HG03575 (cell line): ENCODE results near the gene SMARCD1.
"Not testable (repeated sequence)": the region's sequence is repeated elsewhere in the genome, so short reads cannot be mapped to it uniquely, and the experiment has no call there.

Source experiments
- ATAC-seq: cut with Tn5 transposase; IDR thresholded peaks from one replicate; pipeline ENCODE4 v1.9.1; 2021; ENCODE audit not compliant: unreplicated experiment, insufficient number of reproducible peaks, low FRiP score; ENCODE audit errors: extremely low read depth

Gene SMARCD1

DNA sequence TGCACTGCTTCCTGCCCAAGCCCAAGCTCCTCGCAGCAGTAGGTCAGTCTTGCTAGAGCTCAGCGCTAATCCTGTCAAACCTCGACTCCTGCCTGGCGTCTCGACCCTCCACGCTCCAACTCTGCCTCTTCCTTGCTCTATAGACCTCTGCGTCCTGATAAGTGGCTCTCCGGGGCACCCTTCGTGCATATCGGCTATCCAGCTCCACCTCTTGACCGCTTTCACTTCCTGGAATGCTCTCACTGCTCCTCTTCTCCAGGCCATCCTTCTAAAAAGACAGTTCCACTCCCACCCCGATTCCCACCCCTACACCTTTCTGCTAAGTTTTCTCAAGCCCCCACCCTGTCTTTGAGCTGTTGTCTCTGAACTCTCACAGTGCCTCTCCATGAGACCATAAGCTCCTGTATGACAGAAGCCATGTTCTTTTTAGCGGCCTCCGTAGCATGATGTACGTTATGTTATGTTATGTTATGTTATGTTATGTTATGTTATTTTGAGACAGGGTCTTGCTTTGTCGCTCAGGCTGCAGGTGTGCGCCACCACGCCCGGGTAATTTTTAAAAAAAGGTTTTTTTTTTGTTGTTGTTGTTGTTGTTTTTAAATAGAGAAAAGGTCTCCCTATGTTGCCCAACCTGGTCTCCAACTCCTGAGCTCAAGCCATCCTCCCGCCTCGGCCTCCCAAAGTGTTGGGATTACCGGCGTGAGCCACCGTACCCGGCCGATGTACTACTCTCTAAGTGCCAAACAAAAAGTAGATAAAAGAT lies 27.5 kb downstream of the SMARCD1 start:
- no peak for ATAC-seq

DNA sequence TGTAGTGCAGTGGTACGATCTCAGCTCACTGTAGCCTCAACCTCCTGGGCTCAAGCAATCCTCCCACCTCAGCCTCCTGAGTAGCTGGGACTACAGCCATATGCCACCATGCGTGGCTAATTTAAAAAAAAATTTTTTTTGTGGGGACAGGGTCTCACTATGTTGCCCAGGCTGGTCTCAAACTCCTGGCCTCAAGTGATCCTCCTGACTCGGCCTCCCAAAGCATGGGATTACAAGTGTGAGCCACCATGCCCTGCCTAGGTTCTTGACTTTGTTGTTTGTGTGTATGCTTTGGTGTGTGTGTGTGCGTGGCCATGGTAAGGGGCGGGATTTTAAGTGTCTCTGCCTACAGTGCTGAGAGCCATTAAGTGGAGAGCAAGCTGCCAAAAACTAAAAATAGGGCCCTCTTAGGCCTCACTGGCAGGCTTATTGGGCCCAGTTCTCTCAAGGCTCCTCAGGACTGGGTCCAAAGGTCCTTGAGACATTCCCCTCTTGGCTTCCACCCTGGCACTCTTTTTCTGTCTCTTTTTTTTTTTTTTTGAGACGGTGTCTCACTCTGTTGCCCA lies 32.0 kb downstream of the SMARCD1 start:
- ATAC-seq, result no peak

DNA sequence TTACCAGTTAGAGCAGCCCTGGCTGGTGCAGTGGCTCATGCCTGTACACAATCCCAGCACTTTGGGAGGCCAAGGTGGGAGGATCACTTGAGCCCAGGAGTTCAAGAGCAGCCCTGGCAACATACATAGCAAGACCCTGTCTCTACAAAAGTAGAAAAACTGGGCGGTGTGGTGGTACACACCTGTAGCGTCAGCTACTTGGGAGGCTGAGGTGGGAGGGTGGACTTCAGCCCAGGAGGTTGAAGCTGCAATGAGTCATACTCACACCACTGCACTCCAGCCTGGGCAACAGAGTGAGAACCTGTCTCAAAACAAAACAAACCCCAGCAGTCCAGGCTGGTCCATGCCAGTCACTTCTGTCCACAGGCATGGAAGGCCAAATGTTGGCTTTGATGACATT lies 34.2 kb downstream of the SMARCD1 start:
- no peak for ATAC-seq

DNA sequence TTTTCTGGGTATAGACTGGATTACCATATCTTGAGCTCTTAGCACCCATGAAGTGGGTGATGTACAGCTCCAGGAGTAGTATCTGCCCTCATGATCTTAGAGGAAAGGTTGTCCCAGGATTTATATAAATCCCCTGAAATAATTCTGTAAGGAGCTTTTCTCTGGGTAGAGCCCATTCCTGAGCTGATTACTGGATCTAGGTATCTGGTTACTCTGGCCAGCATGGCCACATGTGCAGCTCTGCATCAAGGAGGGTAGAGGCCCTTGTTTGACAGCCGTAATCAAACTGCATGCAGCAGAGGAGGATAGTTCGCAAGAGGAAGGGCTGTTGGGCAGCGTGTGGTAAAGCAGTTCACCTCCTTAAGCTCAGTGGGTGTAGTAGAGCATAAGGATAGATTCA lies 35.4 kb downstream of the SMARCD1 start:
- no peak for ATAC-seq

DNA sequence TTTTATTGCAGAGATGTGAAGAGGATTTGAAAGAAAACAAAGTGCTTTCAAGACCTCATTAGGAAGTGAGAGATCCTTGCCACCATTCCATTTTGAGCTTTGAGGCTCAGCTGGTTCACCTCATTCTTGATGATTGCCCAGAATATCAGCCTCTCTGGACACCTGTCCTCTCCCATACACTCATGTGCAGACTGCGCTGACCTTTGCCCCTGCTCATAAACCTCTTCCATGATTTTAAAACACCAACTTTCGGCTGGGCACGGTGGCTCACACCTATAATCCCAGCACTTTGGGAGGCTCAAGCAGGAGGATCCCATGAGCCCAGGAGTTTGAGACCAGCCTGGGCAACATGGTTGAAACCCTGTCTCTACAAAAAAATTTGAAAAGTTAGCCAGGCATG lies 35.8 kb downstream of the SMARCD1 start:
- no peak for ATAC-seq

DNA sequence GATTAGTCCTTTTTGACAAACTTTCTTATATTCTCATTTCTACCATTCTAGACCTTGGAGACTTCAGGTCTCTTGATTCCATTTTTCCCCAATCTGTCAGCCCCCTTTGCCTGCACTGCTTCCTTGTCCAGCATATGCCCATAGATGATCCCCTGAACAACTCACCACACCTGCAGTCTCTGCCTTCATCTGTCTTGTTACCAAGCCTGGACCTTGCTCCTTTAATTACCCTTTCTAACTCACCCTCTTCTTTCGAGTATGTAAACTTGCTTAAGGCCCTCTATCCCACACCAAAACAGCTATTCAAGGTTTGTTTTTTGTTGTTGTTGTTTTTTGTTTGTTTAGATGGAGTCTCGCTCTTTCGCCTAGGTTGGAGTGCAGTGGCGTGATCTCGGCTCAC lies 36.5 kb downstream of the SMARCD1 start:
- no peak for ATAC-seq

DNA sequence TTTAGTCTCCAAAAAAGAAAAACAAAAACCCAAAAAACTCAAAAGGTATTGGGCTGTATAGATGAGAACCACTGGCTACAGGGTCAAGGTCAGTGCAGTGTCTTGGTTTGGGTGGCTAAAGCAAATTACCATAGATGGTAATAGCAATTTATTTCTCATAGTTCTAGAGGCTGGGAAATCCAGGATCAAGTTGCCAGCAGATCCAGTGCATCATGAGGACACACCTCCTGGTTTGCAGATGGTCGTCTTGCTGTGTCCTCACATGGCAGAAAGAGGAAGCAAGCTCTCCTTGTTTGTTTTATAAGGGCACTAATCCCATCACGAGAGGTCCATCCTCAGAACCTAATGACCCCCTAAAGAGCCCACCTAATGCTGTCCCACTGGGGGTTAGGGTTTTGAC lies 38.1 kb downstream of the SMARCD1 start:
- no peak for ATAC-seq

DNA sequence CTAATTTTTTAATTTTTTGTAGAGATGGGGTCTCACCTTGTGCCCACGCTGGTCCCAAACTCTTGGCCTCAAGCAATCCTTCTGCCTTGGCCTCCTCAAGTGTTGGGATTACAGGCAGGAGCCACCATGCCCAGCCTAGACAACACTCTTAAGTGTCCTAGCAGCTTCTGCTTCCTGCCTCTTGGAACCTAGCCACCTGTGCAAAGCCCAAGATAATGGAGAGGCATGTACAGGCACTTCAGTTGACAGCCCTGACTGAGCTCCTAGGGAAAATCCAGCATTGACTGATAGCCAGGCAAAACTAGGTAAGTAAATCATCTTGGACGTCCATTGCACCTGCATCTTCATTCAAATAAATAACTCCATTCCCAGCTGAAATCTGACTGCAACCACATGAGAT lies 42.4 kb downstream of the SMARCD1 start:
- ATAC-seq, result no peak

DNA sequence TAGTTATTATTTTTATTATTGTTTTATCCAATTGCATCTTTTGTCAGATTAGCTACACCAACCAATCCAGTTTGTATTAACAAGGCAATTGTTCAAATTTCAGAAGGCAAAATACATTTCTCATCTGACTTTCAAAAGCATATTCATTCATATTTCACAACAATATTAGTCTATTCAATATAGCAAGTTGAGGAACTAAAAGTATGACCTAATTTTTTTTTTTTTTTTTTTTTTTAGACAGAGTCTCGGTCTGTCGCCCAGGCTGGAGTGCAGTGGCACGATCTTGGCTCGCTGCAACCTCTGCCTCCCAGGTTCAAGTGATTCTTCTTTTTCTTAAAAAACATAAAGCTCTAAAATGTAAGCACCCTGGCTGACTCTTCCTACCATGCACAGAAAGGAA lies 44.1 kb downstream of the SMARCD1 start:
- no peak for ATAC-seq

DNA sequence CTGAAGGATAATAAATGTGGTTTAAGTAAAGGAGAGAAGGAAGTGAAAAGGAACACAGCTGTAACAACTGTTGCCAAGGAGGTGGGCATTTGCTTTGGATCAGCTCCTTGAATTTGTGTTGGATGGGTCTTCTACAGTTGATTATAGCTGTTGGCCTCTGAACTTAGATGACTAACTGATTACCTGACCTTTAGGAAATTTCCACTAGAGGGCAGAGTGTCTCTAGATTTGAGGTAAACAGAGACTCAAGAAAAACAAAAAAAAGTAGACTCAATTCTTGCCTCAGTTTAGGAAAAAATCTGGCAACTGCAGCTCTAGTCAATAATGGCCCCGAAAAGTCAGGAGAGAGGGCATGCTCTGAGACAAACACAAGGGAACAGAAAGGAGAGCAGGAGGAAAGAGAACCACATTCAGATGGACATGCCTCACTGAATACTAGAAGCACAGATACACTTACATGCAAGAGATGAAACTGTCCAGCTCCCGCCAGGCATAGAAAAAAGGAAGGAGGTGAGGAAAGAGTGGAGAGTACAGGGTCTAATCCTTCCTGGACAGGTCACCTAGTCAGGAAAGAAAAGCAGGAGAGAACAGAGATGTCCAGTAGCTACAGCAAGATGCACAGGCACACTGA lies 47.5 kb downstream of the SMARCD1 start:
- no peak for ATAC-seq

DNA sequence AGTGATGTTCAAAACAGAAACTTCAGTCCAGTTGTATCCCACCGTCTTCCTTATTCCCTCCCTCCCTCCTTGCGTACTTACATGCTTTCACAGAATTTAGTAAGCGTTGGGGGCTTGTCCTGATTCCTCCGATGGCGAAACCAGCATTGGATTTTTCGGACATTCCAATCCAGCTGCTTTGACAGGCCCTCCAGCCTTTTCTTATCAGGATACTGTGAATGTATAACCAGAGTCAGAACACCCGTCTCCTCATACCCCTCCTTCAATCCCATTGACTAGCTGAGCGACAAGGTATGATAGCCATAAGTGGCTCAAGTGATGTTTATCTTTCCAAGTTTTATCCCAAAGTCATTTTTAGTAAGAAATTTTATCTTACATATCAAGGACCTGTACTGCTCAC lies 57.9 kb downstream of the SMARCD1 start:
- no peak for ATAC-seq

DNA sequence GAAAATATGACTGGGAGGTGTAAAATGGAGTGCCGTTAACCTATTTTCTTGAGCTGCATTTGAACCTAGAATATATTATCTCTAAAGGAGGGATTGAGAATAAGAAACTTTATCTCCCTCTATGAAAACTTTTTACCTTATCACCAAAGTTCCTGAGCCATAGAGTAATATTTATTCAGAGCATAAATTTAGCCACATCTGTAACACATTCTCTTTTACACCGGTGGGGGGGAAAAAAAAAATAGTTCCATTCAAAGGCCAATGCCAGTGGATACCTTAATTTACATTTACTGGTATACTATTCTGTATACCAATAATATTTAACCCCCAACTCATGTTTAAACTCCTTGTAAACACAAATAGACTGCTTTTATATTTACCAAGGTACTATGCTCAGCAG lies 60.3 kb downstream of the SMARCD1 start:
- no peak for ATAC-seq

DNA sequence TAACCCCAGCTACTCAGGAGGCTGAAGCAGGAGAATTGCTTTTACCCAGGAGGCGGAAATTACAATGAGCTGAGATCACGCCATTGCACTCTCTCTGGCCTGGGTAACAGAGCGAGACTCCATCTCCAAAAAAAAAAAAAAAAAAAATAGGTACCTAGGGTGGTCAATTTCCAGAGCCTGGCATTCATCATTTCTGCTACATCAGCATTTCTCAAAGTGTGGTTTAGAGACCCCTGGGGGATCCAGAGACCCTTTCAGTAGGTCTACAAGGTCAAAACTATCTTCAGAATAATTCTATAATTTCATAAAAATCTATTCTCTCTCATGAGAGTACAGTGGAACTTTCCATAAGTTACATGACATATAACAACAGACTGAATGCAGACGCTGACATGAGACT lies 62.1 kb downstream of the SMARCD1 start:
- ATAC-seq, result no peak

DNA sequence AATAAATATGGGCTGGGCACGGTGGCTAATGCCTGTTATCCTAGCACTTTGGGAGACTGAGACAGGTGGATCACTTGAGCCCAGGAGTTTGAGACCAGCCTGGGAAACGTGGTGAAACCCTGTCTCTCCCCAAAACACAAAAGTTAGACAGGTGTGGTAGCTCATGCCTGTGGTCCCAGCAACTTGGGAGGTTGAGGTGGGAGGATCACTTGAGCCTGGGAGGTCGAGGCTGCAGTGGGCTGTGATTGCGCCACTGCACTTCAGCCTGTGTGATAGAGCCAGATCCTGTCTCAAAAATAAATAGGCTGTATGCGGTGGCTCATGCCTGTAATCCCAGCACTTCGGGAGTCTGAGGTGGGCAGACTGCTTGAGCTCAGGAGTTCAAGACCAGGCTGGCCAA lies 62.9 kb downstream of the SMARCD1 start:
- ATAC-seq, result not testable (repeated sequence)

DNA sequence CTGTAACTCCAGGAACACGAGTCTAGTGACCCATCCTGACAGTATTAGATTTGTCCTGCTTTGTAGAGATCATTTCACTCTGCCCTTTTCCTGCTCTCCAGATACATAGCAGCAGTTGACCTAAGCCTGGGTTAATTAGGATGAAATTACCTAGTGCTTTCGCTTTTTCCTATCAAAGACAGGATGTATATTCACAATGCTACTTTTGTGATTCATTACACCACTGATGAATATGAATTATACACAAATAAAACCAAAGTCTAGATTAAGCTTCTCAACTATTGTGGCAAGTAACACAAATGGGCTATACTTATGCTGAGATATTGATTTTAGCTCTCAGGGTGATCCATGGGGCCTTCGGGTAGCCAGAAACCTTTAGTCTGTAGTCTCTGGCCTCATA lies 64.2 kb downstream of the SMARCD1 start:
- ATAC-seq, result no peak
